Measurements from ENCODE around the gene DPP10.
"Not testable (repeated sequence)": the region's sequence is repeated elsewhere in the genome, so short reads cannot be mapped to it uniquely, and the experiment has no call there.

The DPP10 gene

DNA sequence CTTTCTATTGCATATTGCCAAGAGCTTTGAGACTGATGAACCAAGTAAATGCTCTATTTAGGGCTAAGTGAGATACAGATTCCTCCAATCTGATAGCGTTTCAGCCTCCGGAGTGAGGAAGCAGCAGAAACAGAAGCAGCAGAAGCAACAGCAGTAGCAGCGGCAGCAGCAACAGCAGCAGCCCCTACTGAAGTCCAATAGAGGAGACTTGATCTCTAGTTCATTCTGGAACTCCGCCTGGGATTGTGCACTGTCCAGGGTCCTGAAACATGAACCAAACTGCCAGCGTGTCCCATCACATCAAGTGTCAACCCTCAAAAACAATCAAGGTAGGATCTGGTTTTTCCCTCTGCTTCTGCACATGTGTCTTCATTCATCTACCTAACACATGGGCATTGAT is at the start of gene DPP10:
TSS of gene DPP10 (plus strand) at position 132 of the 400 bp plus-strand sequence.
- no peak for DNase-seq

DNA sequence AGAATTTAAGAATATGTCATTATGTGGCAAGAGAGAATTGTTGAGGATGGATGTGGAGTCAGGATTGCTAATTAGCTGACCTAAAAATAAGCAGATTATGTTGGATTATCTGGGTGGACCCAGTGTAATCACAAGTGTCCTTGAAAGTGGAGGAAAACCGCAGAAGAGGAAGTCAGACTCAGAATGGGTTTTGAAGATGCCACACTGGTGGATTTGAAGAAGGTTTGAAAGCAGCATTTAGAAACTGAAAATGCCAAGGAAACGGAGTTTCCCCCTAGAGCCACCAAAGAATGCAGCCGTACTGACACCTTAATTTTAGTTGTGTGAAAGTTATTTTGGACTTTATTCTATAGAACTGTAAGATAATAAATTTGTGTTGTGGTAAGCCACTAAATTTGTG is 41.6 kb upstream of the DPP10 start:
- DNase-seq, result no peak

DNA sequence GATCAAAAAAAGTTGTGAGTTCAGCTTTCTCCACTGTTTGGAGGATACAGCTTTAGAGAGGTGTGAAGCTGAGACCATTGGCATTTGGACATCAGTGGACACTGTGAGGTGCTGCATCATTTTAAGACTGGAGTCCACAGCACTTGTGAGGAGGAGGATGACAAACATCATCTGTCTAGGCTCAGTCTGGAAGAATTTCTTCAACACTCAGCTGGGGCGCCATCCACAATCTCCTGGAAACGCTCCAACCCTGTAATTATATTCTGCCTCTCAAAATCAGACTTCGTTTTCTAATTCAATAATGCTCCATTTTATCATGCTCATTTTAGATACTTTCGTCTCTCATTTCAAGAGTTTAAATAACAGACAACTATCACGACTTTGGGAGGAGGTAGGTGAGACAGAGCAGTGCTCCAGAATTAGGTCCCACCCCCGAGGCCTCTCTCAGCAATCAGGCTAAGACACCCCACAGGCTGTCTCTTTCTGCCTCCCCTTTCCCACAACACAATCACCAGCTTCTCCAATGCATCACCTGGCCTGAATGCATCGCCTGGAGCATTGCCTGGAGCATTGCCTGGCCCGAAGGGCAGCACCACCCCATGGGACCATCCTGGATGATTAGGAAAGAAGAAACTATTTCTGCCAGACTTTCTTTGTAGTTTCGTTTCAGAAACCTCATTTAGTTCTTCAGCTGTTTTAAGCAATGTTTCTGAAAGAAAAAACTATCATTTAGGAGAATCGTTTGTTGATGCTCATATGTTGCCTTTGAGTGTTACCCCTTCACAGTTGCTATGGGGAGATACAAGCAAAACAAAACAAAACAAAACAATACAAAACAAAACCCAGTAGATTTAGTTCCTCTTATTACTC is 37.0 kb upstream of the DPP10 start:
- no peak for DNase-seq

DNA sequence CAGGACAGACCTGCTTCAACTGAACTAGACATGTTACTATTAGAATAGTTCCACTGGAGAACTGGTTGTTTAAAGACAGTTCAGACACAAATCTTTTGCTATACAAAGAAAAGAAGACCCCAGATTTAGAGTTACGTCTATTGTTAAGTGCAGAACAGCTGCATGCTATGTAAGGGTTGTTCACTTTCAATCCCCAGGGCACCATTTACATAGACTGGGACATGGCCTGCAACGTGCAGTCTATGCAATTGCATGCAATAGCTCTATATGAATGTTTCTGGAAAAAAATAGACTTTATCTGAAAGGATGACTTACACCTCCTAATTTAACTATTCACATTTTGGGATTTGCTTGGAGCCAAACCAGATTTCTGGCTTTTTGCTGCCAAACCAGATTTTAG is 36.1 kb upstream of the DPP10 start:
- no peak for DNase-seq

DNA sequence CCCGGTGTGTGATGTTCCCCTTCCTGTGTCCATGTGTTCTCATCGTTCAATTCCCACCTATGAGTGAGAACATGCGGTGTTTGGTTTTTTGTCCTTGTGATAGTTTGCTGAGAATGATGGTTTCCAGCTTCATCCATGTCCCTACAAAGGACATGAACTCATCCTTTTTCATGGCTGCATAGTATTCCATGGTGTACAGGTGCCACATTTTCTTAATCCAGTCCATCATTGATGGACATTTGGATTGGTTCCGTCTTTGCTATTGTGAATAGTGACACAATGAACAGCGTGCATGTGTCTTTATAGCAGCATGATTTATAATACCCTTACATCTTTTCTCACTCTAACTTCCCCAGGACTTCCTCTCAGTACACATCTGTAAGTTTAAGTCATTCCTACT is 35.1 kb upstream of the DPP10 start:
- not testable (repeated sequence) for DNase-seq

DNA sequence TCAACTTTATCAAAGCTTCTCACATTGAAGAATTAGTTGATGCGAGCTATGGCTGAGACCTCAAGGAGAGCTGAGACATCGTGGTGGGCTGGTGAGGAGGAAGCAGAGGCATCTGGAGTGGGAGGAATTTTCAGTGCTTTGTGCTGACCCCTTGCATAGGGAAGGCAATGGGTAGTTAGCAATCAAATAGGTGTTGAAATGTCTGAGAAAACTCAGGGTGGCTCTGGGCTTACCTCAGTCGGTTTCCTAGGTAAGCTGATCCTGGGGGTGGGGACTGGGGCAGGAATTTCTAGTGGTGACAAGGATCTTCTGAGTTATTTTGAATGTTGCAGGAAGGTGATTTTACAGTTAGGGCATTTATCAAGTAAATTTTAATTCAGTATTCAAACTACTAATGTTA is 20.7 kb upstream of the DPP10 start:
- DNase-seq, result no peak

DNA sequence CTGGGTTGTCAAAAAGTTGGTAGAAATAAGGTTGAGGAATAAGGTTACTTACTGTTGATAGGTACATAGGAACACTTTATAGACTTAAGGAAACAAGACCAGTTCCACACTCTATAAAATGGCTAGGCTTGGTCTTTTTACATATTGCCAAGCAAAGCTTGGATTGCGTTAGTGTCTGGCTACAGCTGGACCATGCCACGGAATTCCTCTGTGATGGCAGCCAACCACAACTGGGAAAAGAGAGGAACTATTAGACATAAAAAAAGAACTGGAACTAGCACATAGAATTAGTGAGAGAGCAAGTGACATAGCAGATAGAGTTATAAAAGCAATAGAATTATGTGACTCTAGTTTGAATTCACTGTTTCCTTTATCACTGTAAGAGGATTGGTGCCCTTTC is 17.7 kb upstream of the DPP10 start:
- DNase-seq, result no peak

DNA sequence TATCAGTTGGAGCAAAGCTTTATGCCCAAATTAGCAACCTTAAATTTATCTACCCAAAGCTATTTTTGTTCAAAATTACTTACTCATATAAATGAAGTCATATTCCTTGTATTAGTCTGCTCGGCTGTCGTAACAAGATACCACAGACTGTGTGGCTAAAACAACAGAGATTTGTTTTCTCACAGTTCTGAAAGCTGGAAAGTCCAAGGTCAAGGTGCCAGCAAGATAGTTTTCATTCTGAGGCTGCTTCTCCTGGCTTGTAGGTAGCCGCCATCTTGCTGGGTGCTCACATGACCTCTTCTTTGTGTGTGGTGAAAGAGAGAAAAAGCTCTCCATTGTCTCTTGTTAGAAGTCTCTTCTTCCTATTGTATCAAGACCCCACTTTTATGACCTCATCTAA is 15.7 kb upstream of the DPP10 start:
- DNase-seq, result no peak

DNA sequence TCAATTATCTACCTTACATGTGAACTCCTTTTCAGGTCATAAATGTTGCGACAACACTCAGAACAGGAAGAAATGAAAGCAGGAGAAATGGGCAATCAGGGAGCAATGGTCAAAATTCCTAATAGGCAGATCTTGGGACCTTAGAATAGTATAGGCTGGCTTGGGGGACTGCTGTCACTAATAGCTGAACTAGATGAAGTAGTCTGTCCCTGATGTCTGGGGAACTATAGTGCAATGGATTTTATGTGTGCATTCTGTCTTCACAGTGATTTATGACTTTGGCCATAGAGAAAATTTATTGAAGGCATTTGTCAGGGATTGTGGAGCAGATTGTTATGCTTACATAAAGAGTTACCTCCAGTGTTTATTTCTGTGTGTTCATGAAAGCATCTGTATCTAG is 6.1 kb upstream of the DPP10 start:
- no peak for DNase-seq

DNA sequence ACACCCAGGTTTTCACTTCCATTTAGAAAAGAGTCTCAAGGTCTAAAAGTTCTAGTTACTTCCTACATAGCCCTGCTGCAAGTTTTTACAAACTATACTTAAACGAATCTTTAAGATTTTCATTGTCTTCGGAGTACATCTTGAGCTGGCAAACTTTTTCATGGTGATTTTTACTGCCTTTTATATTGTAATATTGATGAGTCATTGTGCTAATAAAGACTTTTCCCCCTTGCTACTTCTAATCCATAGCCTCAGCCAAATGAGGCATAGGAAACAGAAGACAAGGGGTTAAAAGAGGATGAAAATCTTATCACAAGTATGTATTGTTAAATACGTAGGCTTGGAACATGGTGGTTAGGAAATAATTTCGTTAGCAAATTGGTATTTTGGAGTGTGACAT is 4.1 kb downstream of the DPP10 start:
- no peak for DNase-seq

DNA sequence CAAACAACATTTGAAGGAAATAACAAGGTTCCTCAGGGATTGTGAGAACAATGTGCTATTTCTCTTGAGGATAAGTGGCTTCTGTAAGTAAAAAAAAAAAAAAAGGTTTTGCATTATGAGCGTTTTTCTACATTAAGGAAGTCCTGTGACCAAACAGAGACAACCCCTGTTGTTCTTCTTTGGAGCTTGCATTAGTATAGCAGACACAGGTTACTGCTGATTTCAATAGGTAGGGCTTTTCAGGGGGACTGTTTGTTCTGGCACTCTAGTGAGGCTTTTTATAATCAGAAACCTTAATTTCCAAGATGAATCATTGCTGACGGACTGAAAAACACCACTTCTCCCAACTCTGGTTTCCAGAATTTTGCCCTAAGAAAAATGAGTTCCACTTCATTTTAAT is 8.2 kb downstream of the DPP10 start:
- no peak for DNase-seq

DNA sequence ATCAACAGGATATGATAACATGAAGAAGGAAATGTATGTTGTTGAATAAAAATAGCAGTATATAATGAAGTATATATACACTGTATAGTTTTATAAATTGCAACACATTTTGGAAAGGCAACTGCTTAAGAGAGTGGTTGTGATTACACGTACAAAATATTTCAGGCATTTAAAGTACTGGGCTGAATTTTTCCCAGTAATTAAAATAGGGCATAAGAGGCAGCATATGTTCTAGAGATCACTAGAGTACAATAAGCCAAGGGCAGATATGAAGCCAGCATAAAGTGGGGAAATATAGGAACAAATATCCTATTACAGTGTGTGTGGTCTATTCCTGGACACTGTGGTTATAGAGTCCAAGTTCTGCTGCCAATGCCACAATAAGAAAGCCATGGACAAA is 14.1 kb downstream of the DPP10 start:
- no peak for DNase-seq

DNA sequence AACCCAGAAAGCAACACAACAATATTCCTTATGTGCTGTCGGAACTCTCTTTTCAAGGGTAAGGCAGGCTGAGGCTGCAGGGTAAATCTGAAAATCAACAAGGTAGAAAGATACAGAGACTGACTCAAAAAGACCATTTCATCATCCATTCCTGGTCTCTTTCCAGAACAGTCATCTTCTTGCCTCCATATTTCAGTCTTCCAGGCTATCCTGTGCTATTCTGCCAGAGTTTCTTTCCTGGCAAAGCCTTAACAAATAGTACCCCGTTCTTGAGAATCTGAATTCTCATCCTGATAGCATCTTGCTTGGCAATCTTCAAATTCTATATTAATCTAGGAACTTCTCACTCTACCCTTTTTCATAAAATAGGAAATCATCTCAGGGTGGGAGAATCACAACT is 15.5 kb downstream of the DPP10 start:
- no peak for DNase-seq

DNA sequence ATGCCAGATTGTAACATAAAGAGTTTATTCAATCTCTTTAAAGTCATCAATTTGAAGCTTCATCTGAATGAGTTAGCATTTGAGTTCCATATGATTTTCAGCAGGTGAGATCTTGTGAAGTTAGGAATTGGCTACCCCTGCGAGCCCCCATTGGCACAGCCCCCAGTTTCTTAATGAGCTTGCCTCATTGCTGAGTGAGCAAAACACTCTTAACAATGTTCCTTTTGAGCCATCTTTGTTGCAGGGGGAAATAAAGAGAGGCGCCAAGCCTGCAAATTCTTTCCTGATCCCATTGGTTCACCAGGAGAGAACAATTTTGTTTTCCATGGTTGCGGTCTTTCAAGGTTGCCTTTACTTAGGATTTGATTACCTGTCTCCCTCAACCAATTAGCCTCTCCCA is 18.7 kb downstream of the DPP10 start:
- DNase-seq, result no peak

DNA sequence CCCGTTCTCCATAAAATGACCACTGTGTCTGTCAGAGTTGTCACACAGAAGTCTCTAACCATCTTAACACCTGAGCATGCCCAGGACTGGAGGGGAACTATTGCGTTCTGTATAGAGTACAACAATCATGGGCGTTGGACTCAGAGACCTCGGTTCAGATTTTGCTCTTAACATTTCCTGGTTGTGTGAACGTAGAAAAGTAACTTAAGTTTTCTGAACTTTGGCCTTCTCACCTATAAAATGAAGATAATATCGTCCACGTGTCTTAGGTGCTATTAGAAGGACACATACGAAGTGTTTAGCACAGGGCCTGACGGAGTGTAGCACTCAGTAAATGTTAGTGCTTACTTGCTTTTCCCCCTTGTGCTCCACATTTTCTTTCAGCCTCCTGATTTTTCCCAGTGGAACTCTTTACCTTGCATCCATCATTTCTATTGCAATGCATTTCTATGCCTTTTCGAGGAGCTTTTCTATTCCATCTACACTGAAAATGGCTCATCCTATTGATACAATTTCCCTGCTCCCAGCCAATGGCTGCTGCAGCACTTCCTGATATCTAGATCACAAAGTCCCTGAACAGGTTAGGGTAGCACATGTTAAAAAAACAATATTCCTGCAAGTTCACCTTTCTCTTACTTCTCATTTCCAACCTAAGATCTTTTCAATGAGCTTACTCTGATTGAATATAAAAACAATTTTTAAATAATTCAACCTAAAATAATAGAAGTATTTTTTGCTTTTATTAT is 22.7 kb downstream of the DPP10 start:
- DNase-seq, result no peak

DNA sequence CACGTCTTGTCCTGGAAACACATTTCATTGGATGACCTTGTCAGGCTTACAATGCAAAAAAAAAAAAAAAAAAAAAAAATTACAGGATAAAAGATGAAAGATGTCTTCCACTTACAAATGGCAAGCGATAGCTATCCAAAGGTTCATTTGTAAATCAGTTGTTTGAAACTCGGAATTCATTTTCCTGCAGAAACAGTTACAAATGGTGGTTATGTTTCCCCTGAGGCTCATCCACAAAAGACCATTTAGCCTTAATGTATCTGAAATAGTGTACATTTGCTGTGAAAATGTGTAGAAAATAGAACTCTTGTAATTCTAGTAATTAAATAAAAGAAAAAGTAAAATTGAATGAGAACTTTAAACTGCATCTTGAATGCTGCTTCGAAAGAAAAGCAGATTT is 25.9 kb downstream of the DPP10 start:
- DNase-seq, result no peak

DNA sequence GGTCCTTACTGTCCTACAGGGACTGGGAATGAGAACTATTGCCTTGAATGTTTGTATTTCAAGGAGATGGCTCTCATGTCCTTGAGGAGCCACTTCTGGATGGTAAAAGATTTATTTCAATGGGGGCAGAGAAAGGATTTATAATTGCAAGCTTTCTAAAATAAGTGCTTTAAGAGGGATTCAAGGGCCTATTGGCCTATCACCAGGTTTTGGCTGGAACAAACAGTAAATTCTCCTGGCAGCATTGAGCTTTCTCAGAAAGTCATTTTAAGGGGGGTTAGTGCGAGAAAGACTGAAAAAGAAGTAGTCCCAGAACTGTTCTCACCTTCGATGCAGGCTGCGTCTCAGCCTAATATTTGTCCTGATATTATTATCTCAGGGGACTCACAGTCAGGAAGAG is 29.8 kb downstream of the DPP10 start:
- DNase-seq, result no peak

DNA sequence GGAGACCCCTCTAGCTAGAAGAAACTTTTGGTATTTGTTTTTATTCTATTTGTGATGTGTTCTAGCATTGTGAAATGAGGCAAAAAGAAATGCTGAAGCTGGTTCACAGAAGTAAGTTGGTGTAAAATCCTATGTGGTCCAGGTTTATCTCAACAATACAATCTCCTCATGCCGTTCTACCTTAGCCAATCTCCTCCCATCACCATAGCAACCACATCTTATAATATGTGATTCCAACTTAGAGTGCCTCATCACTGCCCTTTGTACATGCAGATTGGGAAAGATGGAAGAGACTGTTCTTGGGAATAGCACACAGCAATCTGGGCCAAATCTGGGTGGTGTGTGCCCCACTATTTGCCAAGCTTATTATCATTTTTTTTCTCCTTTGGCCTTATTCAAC is 30.3 kb downstream of the DPP10 start:
- DNase-seq, result no peak

DNA sequence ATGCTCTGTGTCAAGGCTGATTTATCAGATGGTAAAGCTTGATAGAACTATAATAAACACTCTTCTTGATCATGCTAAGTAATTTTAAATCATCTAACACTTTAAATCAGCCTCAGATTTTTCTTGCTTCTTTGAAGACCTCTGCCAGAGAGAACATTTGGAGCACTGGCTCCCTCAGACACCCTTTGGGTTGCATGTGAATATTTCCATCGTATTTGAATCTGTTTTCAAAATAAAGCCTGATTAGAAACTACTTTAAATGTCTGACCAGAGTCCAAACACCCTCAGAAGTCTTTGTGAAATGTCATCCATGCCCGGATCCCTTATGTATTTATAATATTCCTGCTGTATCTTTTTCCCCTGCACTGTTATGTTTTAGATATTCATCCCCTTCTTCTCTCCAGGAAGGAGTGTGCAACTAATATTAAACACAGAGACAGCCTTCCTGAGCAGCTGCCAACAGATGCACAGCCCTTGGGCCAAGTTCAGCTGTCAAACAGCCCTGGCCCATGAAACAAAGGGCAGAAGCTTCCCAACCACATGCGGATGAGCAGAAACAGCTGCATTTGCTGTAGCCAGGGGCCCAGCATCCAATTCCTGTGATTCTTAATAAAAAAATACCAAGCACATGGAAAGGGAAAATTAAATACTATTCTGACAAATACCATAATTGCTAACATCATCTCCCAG is 46.5 kb downstream of the DPP10 start:
- no peak for DNase-seq

DNA sequence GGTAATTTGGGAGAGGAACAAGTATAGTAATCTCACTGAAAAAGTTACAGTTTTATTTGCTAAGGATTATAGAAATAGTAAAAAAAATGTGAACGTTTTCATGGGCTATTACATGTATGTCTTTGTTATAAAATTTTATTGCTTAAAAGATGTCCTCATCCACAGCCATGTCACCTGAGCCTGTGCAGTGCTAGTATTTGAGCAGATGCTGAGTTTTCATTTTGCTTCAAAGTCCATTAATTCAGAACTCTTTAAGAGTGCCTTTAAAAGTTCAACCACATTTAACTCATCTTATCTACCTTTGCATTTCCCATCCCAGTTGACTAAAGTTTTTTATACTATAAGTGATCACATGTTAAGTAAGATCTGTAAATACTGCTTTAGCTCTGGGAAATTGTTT is 52.6 kb downstream of the DPP10 start:
- DNase-seq, result no peak

DNA sequence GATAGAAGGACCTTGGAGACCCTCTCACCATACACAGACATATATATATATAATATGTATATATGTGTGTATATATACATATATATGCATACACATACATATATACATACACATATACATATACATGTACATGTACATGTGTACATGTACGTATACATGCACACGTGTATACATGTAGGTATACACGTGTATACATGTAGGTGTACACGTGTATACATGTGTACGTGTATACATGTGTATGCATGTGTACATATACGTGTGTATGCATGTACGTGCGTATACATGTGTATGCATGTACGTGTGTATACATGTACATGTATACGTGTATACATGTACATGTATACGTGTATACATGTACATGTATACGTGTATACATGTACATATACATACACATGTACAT is 54.5 kb downstream of the DPP10 start:
- DNase-seq, result no peak

DNA sequence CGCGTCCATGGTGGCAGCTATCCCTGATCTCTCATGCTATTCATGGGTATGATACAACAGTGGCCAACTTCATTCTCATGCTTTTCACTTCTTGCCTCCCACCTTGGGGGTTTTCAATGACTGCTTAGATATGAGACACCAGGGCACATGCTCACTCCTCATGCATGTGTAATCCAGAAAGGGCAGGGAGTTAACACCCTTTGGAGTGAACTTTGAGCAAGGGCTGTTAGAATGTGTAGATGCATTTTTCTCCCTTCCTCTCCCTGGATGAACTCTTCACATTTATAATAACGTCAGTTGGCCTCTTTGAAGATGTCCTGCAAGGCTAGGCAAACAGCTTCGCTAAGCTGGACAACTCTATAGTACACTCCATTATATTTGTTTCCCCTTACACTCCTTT is 56.7 kb downstream of the DPP10 start:
- DNase-seq, result no peak

DNA sequence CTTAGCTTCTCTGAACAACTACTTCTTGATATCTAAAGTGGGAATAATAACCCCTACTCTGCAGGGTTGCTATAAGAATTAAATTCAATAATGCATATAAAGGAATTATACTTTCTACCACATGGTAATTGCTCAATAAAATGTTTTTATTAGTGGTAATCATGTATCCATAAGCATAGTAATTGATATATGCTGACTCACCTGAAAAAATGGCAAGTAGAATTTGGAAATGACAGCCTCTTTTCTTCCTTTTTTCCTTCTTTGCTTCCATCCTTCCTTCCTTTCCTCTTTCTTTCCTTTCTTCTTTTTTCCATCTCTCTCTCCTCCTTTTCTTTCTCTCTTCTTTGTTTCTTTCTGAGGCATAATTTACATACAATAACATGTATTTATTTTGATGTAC is 65.3 kb downstream of the DPP10 start:
- DNase-seq, result no peak

DNA sequence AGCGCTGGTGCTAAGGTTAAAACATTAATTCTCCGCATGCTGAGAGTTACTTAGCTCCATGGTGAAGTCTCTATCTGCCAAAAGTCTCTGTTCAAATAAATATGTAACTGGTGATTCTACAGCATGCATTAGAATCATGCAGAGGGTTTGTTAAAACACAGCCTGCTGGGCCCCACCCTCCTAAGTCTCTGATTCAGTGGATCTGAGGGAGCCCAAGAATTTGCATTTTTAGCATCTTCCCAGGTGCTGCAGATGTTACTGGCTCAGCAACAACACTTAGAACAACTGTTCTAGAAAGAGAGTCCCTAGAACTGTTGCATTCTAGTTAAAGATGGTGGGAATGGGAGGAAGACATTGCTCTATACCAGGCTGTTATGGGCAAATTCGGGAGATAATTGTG is 73.4 kb downstream of the DPP10 start:
- DNase-seq, result no peak
